Measurements from ENCODE around the gene G6PC1.
"Not testable (repeated sequence)": the region's sequence is repeated elsewhere in the genome, so short reads cannot be mapped to it uniquely, and the experiment has no call there.

Gene G6PC1

GRCh38 chr17:42904110-42904469, 3.5 kb downstream of the G6PC1 start:
- DNase-seq: no peak

GRCh38 chr17:42906772-42907446, 6.3 kb downstream of the G6PC1 start:
- DNase-seq: no peak

- DNase-seq: peak; percentile 37
Measured at GRCh38 chr17:42908872-42909700, 8.5 kb downstream of the G6PC1 start.

- DNase-seq: no peak
Measured at GRCh38 chr17:42913522-42913921, 12.9 kb downstream of the G6PC1 start.

GRCh38 chr17:42913981-42914617, 13.5 kb downstream of the G6PC1 start:
- no peak for DNase-seq

- DNase-seq: not testable (repeated sequence)
Measured at GRCh38 chr17:42915288-42915687, 14.7 kb downstream of the G6PC1 start.

- DNase-seq: not testable (repeated sequence)
Measured at GRCh38 chr17:42916388-42917235, 16.0 kb downstream of the G6PC1 start.

GRCh38 chr17:42917236-42917603, 16.6 kb downstream of the G6PC1 start:
- no peak for DNase-seq

- no peak for DNase-seq
Measured at GRCh38 chr17:42918902-42919521, 18.4 kb downstream of the G6PC1 start.

GRCh38 chr17:42919522-42920077, 19.0 kb downstream of the G6PC1 start:
- DNase-seq: not testable (repeated sequence)

- no peak for DNase-seq
Measured at GRCh38 chr17:42920106-42920900, 19.7 kb downstream of the G6PC1 start.

- no peak for DNase-seq
Measured at GRCh38 chr17:42920922-42921321, 20.3 kb downstream of the G6PC1 start.

- no peak for DNase-seq
Measured at GRCh38 chr17:42922294-42922693, 21.7 kb downstream of the G6PC1 start.

- DNase-seq: not testable (repeated sequence)
Measured at GRCh38 chr17:42923472-42923871, 22.9 kb downstream of the G6PC1 start.

- DNase-seq: no peak
Measured at GRCh38 chr17:42924891-42925290, 24.3 kb downstream of the G6PC1 start.

GRCh38 chr17:42928714-42929496, 28.3 kb downstream of the G6PC1 start:
- DNase-seq: peak; percentile 71

GRCh38 chr17:42929497-42929844, 28.9 kb downstream of the G6PC1 start:
- DNase-seq: no peak

- peak; percentile 50 for DNase-seq
Measured at GRCh38 chr17:42937712-42938596, 37.4 kb downstream of the G6PC1 start.

- DNase-seq: no peak
Measured at GRCh38 chr17:42944211-42944610, 43.6 kb downstream of the G6PC1 start.
